HepG2 (cell line): Measurements from ENCODE around the gene PELI3. TPM values are rescaled to one million over a fixed set of nuclear protein-coding genes. Genes with fewer than 3 reads are reported as not detected.

Experiments used
- ETV5 ChIP-seq: IDR thresholded peaks from 2 replicates; pipeline ENCODE4 v1.6.1; 2018; ENCODE audit warnings: missing biosample characterization, missing genetic modification reagents, inconsistent platforms, borderline replicate concordance
- GATAD1 ChIP-seq: IDR thresholded peaks from 2 replicates; pipeline ENCODE4 v1.6.1; 2016; ENCODE audit warnings: missing genetic modification reagents, missing compliant biosample characterization
- ISX ChIP-seq: sonication (generic); formaldehyde crosslinking; conservative IDR thresholded peaks from 2 replicates; pipeline ENCODE4 v1.5.0; 2020; ENCODE audit warnings: missing genetic modification reagents
- KDM5A ChIP-seq: fragments of 200-600 bp; sonication (generic); IDR thresholded peaks from 2 replicates; pipeline ENCODE4 v1.7.0; 2018; ENCODE audit warnings: antibody characterized with exemption, mild to moderate bottlenecking, low read length, borderline replicate concordance
- KLF16 ChIP-seq, 2 experiments: sonication (generic) in 1 of 2; formaldehyde crosslinking in 1 of 2; IDR thresholded peaks; 2 replicates each; pipeline versions ENCODE4 v1.6.1 to v1.8.0; 2016 to 2023; ENCODE audit warnings: missing genetic modification reagents in 2 of 2, missing compliant biosample characterization in 1 of 2
- NFE2L2 ChIP-seq: fragments of 150-350 bp; IDR thresholded peaks from 2 replicates; pipeline ENCODE4 v1.6.1; 2014; ENCODE audit warnings: low read length
- NR2F6 ChIP-seq, 2 experiments: IDR thresholded peaks; 2 replicates each; pipeline ENCODE4 v1.6.1; 2016; ENCODE audit warnings: antibody characterized with exemption in 1 of 2, mild to moderate bottlenecking in 1 of 2
- RARG ChIP-seq: sonication (generic); formaldehyde crosslinking; IDR thresholded peaks from 2 replicates; pipeline ENCODE4 v1.4.0; 2020; ENCODE audit warnings: low read depth, mild to moderate bottlenecking, missing genetic modification reagents
- SIN3A ChIP-seq: IDR thresholded peaks from 2 replicates; pipeline ENCODE4 v1.6.1; 2011; ENCODE audit warnings: low read depth, mild to moderate bottlenecking, control low read depth, low read length, borderline replicate concordance
- SIX1 ChIP-seq: sonication (generic); formaldehyde crosslinking; IDR thresholded peaks from 2 replicates; pipeline ENCODE4 v1.4.0; 2020; ENCODE audit warnings: missing genetic modification reagents, borderline replicate concordance
- SMARCE1 ChIP-seq: fragments of 450-650 bp; IDR thresholded peaks from 2 replicates; pipeline ENCODE4 v1.6.1; 2017; ENCODE audit warnings: borderline replicate concordance
- THAP11 ChIP-seq: IDR thresholded peaks from 2 replicates; pipeline ENCODE4 v1.6.1; 2016; ENCODE audit warnings: missing biosample characterization, missing genetic modification reagents
- YY1 ChIP-seq: IDR thresholded peaks from 2 replicates; pipeline ENCODE4 v1.6.1; 2011; ENCODE audit warnings: low read length, low read depth, moderate library complexity, mild to moderate bottlenecking; ENCODE audit not compliant: insufficient read depth, insufficient replicate concordance
- ZFAT ChIP-seq: sonication (generic); formaldehyde crosslinking; conservative IDR thresholded peaks from 2 replicates; pipeline ENCODE4 v1.8.1; 2023; ENCODE audit warnings: missing genetic modification reagents, inconsistent platforms
- ZNF136 ChIP-seq: sonication (generic); formaldehyde crosslinking; IDR thresholded peaks from 2 replicates; pipeline ENCODE4 v1.8.1; 2022; ENCODE audit warnings: low read depth, mild to moderate bottlenecking, moderate library complexity, missing genetic modification reagents
- ZNF224 ChIP-seq: sonication (generic); formaldehyde crosslinking; IDR thresholded peaks from 2 replicates; pipeline ENCODE4 v1.5.0; 2020; ENCODE audit warnings: mild to moderate bottlenecking, missing genetic modification reagents
- ZNF282 ChIP-seq: fragments of 450-650 bp; IDR thresholded peaks from 2 replicates; pipeline ENCODE4 v1.6.1; 2018; ENCODE audit not compliant: partially characterized antibody
- ZNF557 ChIP-seq: sonication (generic); formaldehyde crosslinking; IDR thresholded peaks from 2 replicates; pipeline ENCODE4 v1.4.0; 2020; ENCODE audit warnings: missing genetic modification reagents
- ZNF570 ChIP-seq: sonication (generic); formaldehyde crosslinking; IDR thresholded peaks from 2 replicates; pipeline ENCODE4 v1.4.0; 2020; ENCODE audit warnings: mild to moderate bottlenecking, missing genetic modification reagents, borderline replicate concordance
- ZNF577 ChIP-seq: sonication (generic); formaldehyde crosslinking; IDR thresholded peaks from 2 replicates; pipeline ENCODE4 v1.4.0; 2020; ENCODE audit warnings: mild to moderate bottlenecking, low read depth, missing genetic modification reagents, borderline replicate concordance
- ZNF615 ChIP-seq: sonication (generic); formaldehyde crosslinking; IDR thresholded peaks from 2 replicates; pipeline ENCODE4 v1.5.0; 2020; ENCODE audit warnings: mild to moderate bottlenecking, missing genetic modification reagents, borderline replicate concordance
- ZNF720 ChIP-seq: sonication (generic); formaldehyde crosslinking; IDR thresholded peaks from 2 replicates; pipeline ENCODE4 v1.4.0; 2020; ENCODE audit warnings: missing genetic modification reagents
- ZNF749 ChIP-seq: sonication (generic); formaldehyde crosslinking; IDR thresholded peaks from 2 replicates; pipeline ENCODE4 v1.8.0; 2022; ENCODE audit warnings: mild to moderate bottlenecking, missing genetic modification reagents, moderate library complexity, borderline replicate concordance
- ZNF775 ChIP-seq: sonication (generic); formaldehyde crosslinking; IDR thresholded peaks from 2 replicates; pipeline ENCODE4 v1.4.0; 2020; ENCODE audit warnings: missing genetic modification reagents, mild to moderate bottlenecking, moderate library complexity, borderline replicate concordance
- polyA plus RNA-seq, 8 experiments: library from polyadenylated mRNA; depleted of rRNA in 3 of 8; stranded (reverse) in 7 of 8; unstranded in 1 of 8; fragments of >200 nt; fragmentation: Illumina TruSeq in 4 of 8; extraction: Trizol in 4 of 8; gene quantifications; 2 replicates each; pipeline versions ENCODE4 v1.2.1 to v1.2.3, GENCODE V29; 2011 to 2016; ENCODE audit warnings: low read depth in 4 of 8, missing spikeins in 1 of 8, mixed read lengths in 1 of 8; ENCODE audit not compliant: insufficient read depth in 1 of 8
- total RNA-seq, 5 experiments: library from RNA; depleted of rRNA; stranded (reverse); fragments of >200 nt; fragmentation: Illumina TruSeq; extraction: Trizol; gene quantifications; 2 replicates each; pipeline ENCODE4 v1.2.3, GENCODE V29; 2016; ENCODE audit warnings: low read depth in 1 of 5
- TF ChIP-seq, protein P1 (sequence below): IDR thresholded peaks from 2 replicates; pipeline ENCODE4 v1.6.1; 2016; ENCODE audit warnings: mild to moderate bottlenecking
- TF ChIP-seq, protein P2 (sequence below): IDR thresholded peaks from 2 replicates; pipeline ENCODE4 v1.6.1; 2016
- TF ChIP-seq, protein P3 (sequence below): sonication (generic); formaldehyde crosslinking; IDR thresholded peaks from 2 replicates; pipeline ENCODE4 v1.8.0; 2022; ENCODE audit warnings: missing genetic modification reagents, mild to moderate bottlenecking, inconsistent platforms, borderline replicate concordance

Gene PELI3
- total and polyA plus RNA-seq, 2 of the 13 experiments (the other 11 are each of a cell fraction or from before 2014, with no cell fraction given), result 2.0 to 4.0 TPM

DNA sequence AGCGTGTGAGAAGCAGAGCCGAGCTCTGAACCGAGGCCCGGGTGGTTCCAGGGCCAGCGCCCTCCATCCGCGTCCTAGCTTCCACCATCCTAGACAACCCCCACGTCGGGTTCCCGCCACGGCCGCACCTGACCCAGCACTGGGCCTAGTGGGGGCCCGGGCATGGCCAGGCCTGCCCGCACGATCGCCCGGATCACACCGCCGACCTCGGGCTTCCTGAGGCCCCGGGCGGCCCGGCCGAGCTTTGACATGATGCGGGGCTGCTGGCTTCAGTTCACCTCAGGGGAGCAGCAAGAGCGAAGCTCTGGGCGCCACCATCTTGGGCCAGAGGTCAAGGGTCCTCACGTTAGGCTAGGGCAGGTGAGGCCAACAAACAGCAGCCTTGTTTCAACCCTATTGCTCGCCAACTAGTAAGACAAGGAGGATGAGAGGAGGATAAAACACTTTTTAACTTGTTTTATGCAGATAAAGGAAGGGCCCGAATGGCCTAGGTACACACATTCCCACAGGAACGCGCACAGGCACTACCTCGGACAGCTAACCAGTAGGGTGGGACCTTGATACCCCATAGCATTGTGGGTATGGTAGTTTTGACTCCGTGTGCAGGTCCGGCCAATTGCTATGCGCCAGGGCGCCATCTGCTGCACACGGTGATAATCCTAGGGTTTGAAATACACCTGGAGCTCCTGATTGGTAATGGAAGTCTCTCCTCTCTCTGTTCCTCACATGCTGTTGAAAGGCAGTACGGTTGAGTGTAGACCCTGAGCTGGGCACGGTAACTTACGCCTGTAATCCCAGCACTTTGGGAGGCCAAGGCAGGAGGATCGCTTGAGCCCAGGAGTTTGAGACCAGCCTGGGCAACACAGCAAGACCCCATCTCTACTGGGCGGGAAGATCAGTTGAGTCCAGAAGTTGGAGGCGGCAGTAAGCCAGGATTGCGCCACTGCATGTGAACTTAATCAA lies 27.9 kb upstream of the PELI3 start, which contains the start of gene MRPL11 (continued):
- TF ChIP-seq NR2F6 (IDR thresholded peaks at IDR 0.05) (peak; percentile 99), NR2F6 (CRISPR knock-in tag; IDR thresholded peaks at IDR 0.05) (peak; percentile 98), ZNF282 (no peak), YY1 (peak; percentile 95), ZNF557 (CRISPR knock-in tag) (no peak), GATAD1 (CRISPR knock-in tag) (peak; percentile 96), ZNF577 (CRISPR knock-in tag) (no peak), NFE2L2 (no peak), SMARCE1 (no peak), ZNF570 (CRISPR knock-in tag) (no peak), SIN3A (peak; percentile 86; the same call in 1 of the 2 replicates), RARG (no peak), ZNF224 (CRISPR knock-in tag) (peak; percentile 94), ZNF720 (no peak), KLF16 (CRISPR knock-in tag; IDR thresholded peaks at IDR 0.05) (peak in 1 of 2 experiments; percentile 49; a peak in 1 of 4 replicates), ZNF136 (CRISPR knock-in tag) (peak; percentile 67; the same call in 1 of the 2 replicates), ZNF775 (CRISPR knock-in tag) (no peak), ETV5 (CRISPR knock-in tag) (no peak), ZNF615 (no peak; the same call in 1 of the 2 replicates), ISX (CRISPR knock-in tag) (no peak), ZNF749 (CRISPR knock-in tag) (no peak), THAP11 (CRISPR knock-in tag) (peak; percentile 99), KDM5A (peak; percentile 98), ZFAT (CRISPR knock-in tag) (no peak), SIX1 (CRISPR knock-in tag) (no peak)
- TF ChIP-seq, protein P1, sequence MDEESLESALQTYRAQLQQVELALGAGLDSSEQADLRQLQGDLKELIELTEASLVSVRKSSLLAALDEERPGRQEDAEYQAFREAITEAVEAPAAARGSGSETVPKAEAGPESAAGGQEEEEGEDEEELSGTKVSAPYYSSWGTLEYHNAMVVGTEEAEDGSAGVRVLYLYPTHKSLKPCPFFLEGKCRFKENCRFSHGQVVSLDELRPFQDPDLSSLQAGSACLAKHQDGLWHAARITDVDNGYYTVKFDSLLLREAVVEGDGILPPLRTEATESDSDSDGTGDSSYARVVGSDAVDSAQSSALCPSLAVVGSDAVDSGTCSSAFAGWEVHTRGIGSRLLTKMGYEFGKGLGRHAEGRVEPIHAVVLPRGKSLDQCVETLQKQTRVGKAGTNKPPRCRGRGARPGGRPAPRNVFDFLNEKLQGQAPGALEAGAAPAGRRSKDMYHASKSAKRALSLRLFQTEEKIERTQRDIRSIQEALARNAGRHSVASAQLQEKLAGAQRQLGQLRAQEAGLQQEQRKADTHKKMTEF (CRISPR knock-in tag), result peak; percentile 69
- TF ChIP-seq, protein P2, sequence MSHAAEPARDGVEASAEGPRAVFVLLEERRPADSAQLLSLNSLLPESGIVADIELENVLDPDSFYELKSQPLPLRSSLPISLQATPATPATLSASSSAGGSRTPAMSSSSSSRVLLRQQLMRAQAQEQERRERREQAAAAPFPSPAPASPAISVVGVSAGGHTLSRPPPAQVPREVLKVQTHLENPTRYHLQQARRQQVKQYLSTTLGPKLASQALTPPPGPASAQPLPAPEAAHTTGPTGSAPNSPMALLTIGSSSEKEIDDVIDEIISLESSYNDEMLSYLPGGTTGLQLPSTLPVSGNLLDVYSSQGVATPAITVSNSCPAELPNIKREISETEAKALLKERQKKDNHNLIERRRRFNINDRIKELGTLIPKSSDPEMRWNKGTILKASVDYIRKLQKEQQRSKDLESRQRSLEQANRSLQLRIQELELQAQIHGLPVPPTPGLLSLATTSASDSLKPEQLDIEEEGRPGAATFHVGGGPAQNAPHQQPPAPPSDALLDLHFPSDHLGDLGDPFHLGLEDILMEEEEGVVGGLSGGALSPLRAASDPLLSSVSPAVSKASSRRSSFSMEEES, result no peak
- TF ChIP-seq, protein P3, sequence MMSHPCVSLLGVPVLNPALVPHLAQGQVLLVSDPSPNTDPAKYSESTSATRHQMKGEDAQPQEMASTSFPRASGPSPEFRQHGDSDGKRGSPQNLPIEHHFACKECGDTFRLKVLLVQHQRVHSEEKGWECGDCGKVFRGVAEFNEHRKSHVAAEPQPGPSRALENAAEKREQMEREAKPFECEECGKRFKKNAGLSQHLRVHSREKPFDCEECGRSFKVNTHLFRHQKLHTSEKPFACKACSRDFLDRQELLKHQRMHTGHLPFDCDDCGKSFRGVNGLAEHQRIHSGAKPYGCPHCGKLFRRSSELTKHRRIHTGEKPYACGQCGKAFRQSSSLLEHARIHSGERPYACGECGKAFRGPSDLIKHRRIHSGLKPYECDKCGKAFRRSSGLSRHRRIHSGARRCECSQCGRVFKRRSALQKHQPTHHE (CRISPR knock-in tag), result no peak
